ENCODE results near the gene VEZF1. TPM values are rescaled to one million over a fixed set of nuclear protein-coding genes. Genes with fewer than 3 reads are reported as not detected.

VEZF1 gene
- total and polyA plus RNA-seq, 2 of the 8 experiments (the other 6 are each of a cell fraction or from before 2014, with no cell fraction given), result 28.9 to 61.9 TPM

DNA sequence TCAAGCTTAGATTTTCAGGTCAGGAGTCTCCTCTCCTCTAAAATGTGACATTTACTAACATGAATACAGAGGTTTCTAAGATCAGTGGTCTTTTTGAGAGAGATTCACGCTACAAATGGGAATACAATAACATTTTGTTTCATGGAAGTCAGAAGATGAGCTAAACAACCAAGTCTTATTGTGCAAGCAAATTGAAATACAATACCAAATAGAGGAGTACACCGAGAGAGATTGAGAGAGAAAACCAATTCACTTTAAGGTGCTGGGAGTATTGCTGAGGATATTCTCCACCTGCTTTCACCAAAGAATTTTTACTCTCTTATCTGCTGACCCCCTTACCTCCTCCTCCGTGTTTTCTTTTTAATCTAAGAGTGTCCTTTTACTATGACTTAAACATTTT is 11.5 kb downstream of the VEZF1 start:
- no peaks in the 10 kb centered on the region for H3K9me3 ChIP-seq (ENCODE audit: insufficient read depth in 2 of 2, low read depth in 1 of 2, low read length in 1 of 2)
- no peaks in the 10 kb centered on the region for H3K23me2 ChIP-seq (ENCODE audit: low read depth, low read length)
- H2BK15ac ChIP-seq (ENCODE audit: low read length), result no peak overlapping the region
- H2BK120ac ChIP-seq (replicated peaks; ENCODE audit: low read depth, low read length), result no peak overlapping the region
- FAIRE-seq (no peak), DNase-seq (ENCODE audit: low read depth in 1 of 2, low spot score in 2 of 2) (no peak)
- H3K79me2 ChIP-seq (ENCODE audit: control insufficient read depth in 1 of 2, insufficient read depth in 2 of 2, low read length in 2 of 2), result peaks cover 0 to 7% of the 10 kb centered on the region in 2 experiments; a peak in 2 of 4 replicates
- H3K4ac ChIP-seq (replicated peaks; ENCODE audit: insufficient read length, low read depth, low read length), result no peak overlapping the region
- WGBS, 2 experiments (ENCODE audit: extremely low coverage in 1 of 2, insufficient coverage in 1 of 2, insufficient read length in 1 of 2, insufficient replicate concordance in 2 of 2, low coverage in 1 of 2, low lambda C conversion rate in 2 of 2, missing lambda C conversion rate in 1 of 2), result 90% methylated on average over 3 of the region's 3 CpGs; no CpG with 5 or more reads in 1 of the 2 experiments
- H3K14ac ChIP-seq (ENCODE audit: insufficient read length), result no peak overlapping the region
- H4K20me1 ChIP-seq (replicated peaks in 1 of 2; ENCODE audit: control insufficient read depth in 1 of 2, insufficient read depth in 2 of 2, low read length in 2 of 2), result peaks cover 0 to 3% of the 10 kb centered on the region in 2 experiments
- no peak overlapping the region for H2AK5ac ChIP-seq (ENCODE audit: low read depth, low read length)
- no peak overlapping the region for H3K23ac ChIP-seq (ENCODE audit: insufficient read length)
- H3K4me2 ChIP-seq (ENCODE audit: insufficient read depth in 1 of 2, low read depth in 2 of 2, low read length in 2 of 2), result no peak overlapping the region
- H3K9ac ChIP-seq (replicated peaks in 1 of 4; ENCODE audit: extremely low read depth in 1 of 4, low read depth in 3 of 4, low read length in 3 of 4), result no peak overlapping the region
- H2BK5ac ChIP-seq (ENCODE audit: low read depth, low read length), result no peak overlapping the region
- no peak overlapping the region for H3K18ac ChIP-seq (ENCODE audit: extremely low read depth, low read length)
- CTCF ChIA-PET (ENCODE audit: partially characterized antibody), result interaction anchor here (0.8 to 2.7 kb wide), 7 partner anchors 24 to 143 kb away, joined by 3 to 11 read pairs (median 5); no protein-coding TSS in a partner anchor
- H3K4me1 ChIP-seq (replicated peaks in 1 of 4; ENCODE audit: control insufficient read depth in 3 of 4, insufficient read depth in 4 of 4, low read length in 3 of 4), result no peaks in the 10 kb centered on the region
- no peak overlapping the region for H3K56ac ChIP-seq (replicated peaks; ENCODE audit: insufficient read length, low read depth, low read length)
- no peak overlapping the region for H4K91ac ChIP-seq (replicated peaks; ENCODE audit: insufficient read length, low read length)
- H3K36me3 ChIP-seq (ENCODE audit: control insufficient read depth in 2 of 4, insufficient read depth in 4 of 4, low read length in 3 of 4), result peaks cover 20 to 77% (median 57%) of the 10 kb centered on the region in 4 experiments
- no peak overlapping the region for H3K4me3 ChIP-seq (ENCODE audit: extremely low read depth in 1 of 4, insufficient read depth in 2 of 4, low read depth in 3 of 4, low read length in 4 of 4)
- no peaks in the 10 kb centered on the region for H3K27me3 ChIP-seq (replicated peaks in 1 of 4; ENCODE audit: control insufficient read depth in 3 of 4, extremely low read depth in 1 of 4, insufficient read depth in 3 of 4, low read length in 3 of 4)
- no peak overlapping the region for H3K27ac ChIP-seq (ENCODE audit: low read depth, low read length)
- no peak overlapping the region for H2BK12ac ChIP-seq (ENCODE audit: low read depth, low read length)
- POLR2A ChIA-PET (ENCODE audit: partially characterized antibody), result interaction anchor here (1.0 to 1.8 kb wide), 3 partner anchors 8 to 21 kb away, joined by 3 to 5 read pairs (median 5); partner anchors contain the start of gene CUEDC1
- no peak overlapping the region for H2AFZ ChIP-seq (ENCODE audit: low read length)
- H4K8ac ChIP-seq (ENCODE audit: extremely low read depth, insufficient read depth, low read length), result no peak overlapping the region
- H3K79me1 ChIP-seq (ENCODE audit: low read depth, low read length), result no peaks in the 10 kb centered on the region
- H2BK20ac ChIP-seq (ENCODE audit: low read length), result no peak overlapping the region
- no peak overlapping the region for H4K5ac ChIP-seq (ENCODE audit: insufficient read length, low read depth, low read length)
- no peak for TF ChIP-seq POLR2AphosphoS5 (IDR thresholded peaks at IDR 0.05; ENCODE audit: low read depth, low read length)
- no peak for TF ChIP-seq ATF2 (IDR thresholded peaks at IDR 0.05; ENCODE audit: low read length)
- no peak for TF ChIP-seq HDAC2 (IDR thresholded peaks at IDR 0.05; ENCODE audit: borderline replicate concordance in 1 of 2, low read depth in 2 of 2, low read length in 2 of 2)
- no peak for TF ChIP-seq EGR1 (IDR thresholded peaks at IDR 0.05; ENCODE audit: borderline replicate concordance, low read depth, low read length)
- TF ChIP-seq, protein P1, sequence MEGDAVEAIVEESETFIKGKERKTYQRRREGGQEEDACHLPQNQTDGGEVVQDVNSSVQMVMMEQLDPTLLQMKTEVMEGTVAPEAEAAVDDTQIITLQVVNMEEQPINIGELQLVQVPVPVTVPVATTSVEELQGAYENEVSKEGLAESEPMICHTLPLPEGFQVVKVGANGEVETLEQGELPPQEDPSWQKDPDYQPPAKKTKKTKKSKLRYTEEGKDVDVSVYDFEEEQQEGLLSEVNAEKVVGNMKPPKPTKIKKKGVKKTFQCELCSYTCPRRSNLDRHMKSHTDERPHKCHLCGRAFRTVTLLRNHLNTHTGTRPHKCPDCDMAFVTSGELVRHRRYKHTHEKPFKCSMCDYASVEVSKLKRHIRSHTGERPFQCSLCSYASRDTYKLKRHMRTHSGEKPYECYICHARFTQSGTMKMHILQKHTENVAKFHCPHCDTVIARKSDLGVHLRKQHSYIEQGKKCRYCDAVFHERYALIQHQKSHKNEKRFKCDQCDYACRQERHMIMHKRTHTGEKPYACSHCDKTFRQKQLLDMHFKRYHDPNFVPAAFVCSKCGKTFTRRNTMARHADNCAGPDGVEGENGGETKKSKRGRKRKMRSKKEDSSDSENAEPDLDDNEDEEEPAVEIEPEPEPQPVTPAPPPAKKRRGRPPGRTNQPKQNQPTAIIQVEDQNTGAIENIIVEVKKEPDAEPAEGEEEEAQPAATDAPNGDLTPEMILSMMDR (IDR thresholded peaks at IDR 0.05; ENCODE audit: control extremely low read depth in 1 of 3, insufficient read depth in 1 of 3, low read depth in 1 of 3, low read length in 3 of 3), result no peak
- TF ChIP-seq SRF (IDR thresholded peaks at IDR 0.05; ENCODE audit: low read depth, low read length), result no peak
- TF ChIP-seq BRCA1 (IDR thresholded peaks at IDR 0.05; ENCODE audit: low read depth, low read length), result no peak
- TF ChIP-seq HDAC6 (IDR thresholded peaks at IDR 0.05; ENCODE audit: low read depth, low read length), result no peak
- no peak for TF ChIP-seq KDM1A (IDR thresholded peaks at IDR 0.05; ENCODE audit: borderline replicate concordance, low read length)
- TF ChIP-seq SIX5 (IDR thresholded peaks at IDR 0.05; ENCODE audit: low read depth, low read length), result no peak

Measured in H1 (cell line).